Stimulated activated CD8-positive, alpha-beta memory T cell treated with anti-CD3 and anti-CD28 coated beads, Interleukin-7, amount 100 ng/mL, for 24 hours (primary cell): ENCODE data around the gene ANXA4.
"Not testable (repeated sequence)": the region's sequence is repeated elsewhere in the genome, so short reads cannot be mapped to it uniquely, and the experiment has no call there.

Source experiments
- DNase-seq: peaks from one replicate; pipeline ENCODE4 v3.0.0-alpha.2; 2020; ENCODE audit warnings: low read depth

ANXA4 gene

DNA sequence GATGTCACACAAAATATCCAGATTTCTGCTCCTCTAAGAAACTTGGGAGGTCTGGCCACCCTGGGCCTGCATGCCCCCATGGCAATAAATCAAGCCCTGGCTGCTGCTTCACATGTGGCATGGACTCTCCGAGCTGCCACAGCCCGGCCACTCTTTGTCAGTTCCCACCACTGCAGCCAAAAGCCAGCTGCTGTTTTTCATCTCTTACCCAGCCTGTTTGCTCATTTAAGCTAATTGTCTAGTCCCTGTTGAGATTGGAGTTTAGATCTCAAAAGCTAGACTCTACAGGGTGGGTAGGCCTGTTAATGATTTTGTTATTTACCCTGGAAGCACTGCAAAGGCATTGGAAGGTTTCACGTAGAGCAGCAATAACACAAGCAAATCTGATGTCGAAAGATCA lies 20.9 kb upstream of the ANXA4 start:
- no peak for DNase-seq

- no peak for DNase-seq
These were observed 18.1 kb upstream of the ANXA4 start for GRCh38 chr2:69723791-69724190.

DNA sequence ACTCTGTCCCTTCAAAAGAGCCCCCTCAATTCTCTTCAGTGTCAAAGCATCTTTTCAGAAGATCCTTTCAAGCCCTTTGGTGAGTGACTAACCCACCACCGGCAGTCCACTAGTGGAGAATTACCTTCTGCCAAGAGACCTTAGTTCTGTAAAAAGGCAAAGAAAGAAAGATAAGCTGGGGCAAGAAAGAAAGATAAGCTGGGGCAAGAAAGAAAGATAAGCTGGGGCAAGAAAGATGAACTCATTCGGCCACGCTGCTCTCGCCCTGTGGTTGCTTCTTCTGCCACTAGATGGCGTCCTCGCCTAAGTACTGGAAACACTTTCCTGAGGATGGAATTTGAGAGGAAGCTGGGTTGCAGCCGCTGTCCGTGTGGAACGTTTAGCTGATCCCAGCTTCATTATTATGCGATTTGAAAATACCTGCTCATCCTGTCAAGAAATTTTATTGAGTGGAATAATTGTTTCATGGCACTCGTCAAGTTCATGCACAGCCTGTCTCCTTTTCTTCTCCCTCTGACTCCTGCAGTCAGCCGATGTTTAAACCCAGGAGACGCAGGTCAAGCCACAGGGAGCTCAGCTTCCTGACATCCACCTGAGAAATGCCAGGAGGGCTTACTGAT lies 17.3 kb upstream of the ANXA4 start:
- DNase-seq, result peak; percentile 85

DNA sequence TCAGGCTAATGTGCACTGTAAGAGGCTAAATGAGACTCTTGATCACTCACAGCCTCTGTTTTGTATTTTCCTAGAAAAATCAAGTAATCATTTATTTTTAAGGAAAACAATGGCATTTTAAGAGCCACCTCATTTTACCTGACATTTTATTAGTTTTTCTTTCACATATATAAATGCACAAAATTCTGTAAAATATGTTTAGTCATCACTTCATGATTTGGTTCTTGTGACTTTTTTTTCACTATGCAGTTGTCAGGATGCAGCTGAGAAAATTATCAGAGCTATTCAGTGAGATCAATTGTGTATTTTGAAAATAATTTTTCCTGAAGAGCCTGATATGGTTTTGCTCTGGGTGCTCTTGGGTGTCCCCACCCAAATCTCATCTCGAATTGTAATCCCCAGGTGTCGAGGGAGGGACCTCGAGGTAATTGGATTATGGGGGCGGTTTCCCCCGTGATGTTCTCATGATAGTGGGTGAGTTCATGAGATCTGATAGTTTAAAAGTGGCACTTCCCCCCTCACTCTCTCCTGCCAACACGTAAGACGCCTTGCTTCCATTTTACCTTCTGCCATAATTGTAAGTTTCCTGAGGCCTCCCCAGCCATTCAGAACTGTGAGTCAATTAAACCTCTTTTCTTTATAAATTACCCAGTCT lies 16.1 kb upstream of the ANXA4 start:
- no peak for DNase-seq

DNA sequence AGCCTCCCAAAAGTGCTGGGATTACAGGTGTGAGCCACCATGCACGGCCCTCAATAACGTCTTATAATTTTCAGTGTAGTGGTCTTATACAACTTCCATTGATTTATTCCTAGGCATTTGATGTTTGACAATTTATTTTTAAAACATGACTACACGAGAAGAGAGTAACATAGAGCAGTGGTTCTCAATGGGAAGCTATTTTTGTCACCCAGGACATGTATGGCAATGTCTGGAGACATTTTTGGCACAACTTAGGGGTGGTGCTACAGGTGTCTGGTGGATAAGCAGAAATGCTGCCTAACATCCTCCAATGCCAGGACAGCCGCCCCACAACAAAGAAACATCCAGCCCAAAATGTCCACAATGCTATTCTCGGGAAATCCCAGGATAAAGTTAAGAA lies 12.7 kb upstream of the ANXA4 start:
- DNase-seq, result no peak

- DNase-seq, result no peak
These were observed 12.2 kb upstream of the ANXA4 start for GRCh38 chr2:69729781-69730180.

DNA sequence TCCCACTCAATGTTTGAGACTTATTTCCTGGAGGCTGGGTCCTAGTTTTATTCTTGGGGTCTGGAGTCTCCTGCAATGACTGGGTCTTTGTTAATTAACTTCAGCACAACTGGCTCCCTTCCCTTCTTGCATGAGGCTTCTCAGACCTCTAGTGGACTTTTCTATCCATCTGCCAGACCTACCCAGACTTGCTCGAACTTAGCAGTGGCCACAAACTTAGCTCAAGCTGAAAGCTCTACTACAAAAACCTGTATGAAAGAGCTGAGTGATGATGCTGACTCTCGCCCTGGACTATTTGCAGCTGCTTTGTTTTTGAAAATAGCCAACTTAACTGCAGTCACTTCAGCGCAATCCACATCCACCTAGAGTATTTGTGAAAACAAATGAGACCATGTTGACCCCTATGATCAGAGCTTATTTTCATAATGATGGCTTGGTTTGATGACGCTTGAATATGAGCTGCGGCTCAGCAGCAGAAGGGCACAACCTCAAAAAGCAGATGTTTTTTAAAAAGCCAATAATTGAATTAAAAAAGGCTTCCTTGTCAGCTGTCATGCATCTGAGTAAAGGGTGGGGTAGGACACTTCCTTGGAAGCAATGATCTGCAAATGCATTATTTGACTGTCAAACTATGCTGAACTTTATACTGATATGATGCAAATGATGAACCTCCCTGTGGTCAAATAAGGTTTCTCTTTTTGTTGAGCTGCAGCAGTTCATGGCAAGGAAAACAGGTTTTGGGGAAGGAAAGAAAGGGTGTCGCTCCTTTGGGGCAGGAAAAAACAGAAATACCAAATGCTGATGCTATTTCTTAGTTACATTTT lies 10.6 kb upstream of the ANXA4 start:
- DNase-seq, result no peak

- DNase-seq, result no peak
These were observed 8.4 kb upstream of the ANXA4 start for GRCh38 chr2:69733342-69734034.

DNA sequence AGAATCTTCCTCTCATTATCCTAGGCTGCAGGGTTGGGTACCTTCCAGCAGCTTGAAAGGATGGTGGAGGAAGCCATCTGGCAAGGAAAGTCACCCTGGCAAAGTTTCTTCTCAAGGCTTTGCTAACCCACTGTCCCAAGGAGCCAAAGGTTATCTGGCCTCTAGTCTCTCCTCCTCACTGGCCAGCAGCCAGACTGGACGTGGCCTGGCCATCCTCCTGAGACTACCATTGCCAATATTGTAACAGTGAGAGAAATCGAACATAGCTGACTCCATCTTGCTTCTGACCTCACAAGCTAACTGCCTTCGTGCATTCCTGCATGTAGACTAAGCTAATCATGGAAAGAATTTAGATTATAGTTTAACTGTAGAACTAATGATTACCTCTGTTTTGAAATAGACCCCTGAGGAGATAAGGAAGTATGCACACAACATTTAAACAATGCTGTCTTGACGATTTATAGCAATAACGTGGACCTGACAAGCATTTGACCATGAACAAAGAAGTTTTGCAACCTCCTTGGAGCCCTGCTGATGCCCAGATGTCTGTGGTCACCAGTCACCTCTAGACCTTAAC lies 7.8 kb upstream of the ANXA4 start:
- no peak for DNase-seq

DNA sequence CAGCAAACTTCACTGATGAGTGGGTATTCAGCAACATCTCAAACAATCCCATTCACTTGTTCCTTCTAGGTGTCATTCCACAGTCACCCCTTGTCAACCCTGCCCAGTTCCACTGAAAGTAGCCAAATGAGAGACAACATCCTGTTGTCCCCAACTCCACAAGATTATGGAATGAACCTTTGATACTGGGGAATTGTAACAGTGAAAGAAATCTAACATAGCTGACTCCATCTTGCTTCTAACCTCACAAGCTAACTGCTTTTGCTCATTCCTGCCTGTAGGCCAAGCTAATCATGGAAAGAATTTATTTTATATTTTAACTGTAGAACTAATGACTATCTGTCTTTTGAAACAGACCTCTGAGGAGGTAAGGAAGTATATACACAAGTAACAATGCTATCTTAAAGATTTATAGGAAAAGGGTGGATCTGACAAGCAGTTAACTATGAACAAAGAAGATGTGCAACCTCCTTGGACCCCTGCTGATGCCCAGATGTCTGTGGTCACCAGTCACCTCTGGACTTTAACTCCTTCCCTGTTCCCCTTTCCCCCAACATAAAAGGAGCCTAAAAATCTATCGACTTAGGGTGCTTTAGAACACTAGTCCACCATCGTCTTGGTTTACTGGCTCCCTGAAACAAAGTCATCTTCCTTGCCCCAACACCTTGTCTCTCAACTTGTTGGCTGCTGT lies 6.9 kb upstream of the ANXA4 start:
- DNase-seq, result no peak

GRCh38 chr2:69735686-69736085 lies 6.2 kb upstream of the ANXA4 start:
- no peak for DNase-seq

DNA sequence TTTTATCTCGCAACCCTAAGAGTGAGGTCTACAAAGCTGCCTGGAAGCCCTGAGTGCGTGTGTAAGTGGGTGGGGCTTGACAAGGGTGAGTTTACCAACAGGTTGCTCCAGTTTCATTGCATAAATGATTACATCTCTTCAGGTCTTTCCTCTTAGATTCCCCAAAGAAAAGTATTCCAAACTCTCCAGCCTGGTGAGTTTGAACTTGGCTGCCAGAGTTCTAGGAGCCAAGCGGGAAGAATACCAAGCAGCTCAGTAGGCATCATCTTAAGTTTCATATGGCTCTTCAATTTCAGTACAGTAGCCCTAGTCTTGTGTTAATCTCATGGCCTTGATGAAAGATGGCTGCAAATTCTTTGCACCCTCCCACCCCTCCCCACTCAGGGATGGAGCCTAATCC lies 3.8 kb upstream of the ANXA4 start:
- not testable (repeated sequence) for DNase-seq

GRCh38 chr2:69740502-69740951 lies 1.4 kb upstream of the ANXA4 start:
- no peak for DNase-seq

GRCh38 chr2:69741229-69741574 lies 732 bp upstream of the ANXA4 start:
- no peak for DNase-seq

GRCh38 chr2:69742322-69742952 lies 503 bp downstream of the ANXA4 start:
- DNase-seq, result no peak

DNA sequence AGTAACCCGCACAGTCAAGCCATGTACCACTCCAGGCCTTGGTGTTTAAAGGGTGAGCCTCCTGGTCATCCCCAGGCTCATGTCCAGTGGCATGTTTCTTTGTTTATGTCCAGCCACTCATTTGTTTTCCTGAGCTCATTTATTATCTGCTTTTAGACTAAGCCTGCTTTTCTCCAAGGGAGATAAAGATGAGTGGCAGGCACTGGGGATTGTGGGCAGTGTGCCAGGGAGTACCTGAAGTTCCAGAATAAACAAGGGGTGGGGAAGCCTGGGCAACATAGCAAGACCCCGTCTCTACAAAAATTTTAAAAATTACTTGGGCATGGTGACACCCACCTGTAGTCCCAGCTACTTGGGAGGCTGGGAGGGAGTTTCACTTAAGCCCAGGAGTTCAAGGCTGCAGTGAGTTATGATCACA lies 1.9 kb downstream of the ANXA4 start:
- DNase-seq, result no peak

DNA sequence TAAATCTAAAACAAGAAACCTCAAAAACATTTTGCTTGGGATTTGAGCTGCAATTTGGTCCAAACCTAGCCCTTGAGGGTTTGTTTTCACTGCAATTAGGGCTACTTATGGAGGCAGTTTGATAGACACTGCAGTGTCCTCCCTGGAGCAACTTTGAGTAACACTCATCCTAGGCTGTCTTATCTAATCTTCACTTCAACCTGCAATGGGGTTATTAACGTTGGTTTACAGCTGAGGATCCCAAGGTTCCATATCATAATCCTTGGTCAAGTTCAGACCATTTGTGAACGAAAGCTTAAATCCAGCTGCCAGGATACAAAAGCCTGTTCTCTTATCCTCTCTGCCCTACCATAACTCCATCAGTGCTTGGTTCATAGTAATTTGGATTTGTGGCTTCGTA lies 2.5 kb downstream of the ANXA4 start:
- DNase-seq, result no peak

DNA sequence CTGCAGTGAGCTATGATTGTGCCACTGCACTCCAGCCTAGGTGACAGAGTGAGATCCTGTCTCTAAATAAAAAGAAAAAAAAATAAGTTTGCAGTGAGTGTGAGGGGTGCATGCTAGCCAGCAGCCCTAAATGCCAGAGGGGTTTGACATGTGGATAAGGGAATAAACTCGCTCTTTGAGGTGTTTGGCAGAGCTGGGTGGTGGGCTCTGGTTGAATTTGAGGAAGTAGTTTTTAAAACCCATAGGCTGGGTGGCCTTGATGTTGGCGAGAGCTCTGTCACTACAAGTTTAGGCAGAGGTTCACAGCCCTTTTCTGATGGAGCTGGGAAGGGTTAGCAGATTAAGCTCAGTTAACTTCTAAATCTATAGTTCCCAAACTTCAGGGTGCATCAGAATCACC lies 3.1 kb downstream of the ANXA4 start:
- DNase-seq, result no peak

DNA sequence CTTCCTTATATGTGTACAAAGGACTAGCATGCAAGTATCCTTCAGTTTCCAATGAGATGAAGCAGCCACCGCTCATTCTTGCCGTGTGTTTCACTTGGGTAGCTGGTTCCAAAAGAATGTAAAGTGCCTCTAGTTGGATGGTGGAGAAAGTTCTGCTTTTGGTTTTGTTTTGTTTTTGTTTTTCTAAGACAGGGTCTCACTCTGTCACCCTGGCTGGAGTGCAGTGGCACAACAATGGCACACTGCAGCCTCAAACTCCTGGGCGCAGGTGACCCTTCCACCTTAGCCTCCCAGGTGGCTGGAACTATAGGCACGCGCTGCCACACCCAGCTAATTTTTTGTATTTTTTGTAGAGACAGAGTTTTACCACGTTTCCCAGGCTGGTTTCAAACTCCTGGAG lies 8.3 kb downstream of the ANXA4 start:
- no peak for DNase-seq

- DNase-seq, result no peak
These were observed 11.9 kb downstream of the ANXA4 start for GRCh38 chr2:69753659-69754363.

DNA sequence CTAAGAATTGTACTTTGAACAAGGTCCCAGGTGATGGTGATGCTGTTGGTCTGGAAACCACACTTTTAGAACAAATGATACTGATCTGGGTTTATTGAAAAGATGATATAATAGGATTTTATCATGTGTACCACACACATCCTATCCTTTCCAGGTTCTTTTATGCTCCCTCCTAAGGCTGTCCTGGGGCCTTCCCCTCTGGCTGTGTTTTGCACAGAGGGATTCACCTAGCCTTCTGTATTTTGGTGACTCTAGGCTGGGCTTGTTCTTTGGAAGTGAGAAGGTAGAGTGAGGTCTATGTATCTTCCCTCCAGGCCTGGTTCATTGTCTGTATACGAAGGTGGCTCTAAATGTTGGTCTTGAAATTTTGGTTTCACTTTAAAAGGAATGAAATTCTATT lies 12.7 kb downstream of the ANXA4 start:
- no peak for DNase-seq
